ENCODE data around the gene ANKRD13B. TPM values are rescaled to one million over a fixed set of nuclear protein-coding genes. Genes with fewer than 3 reads are reported as not detected.

ANKRD13B gene
- polyA plus RNA-seq, 1 donor, result 14.4 TPM

DNA sequence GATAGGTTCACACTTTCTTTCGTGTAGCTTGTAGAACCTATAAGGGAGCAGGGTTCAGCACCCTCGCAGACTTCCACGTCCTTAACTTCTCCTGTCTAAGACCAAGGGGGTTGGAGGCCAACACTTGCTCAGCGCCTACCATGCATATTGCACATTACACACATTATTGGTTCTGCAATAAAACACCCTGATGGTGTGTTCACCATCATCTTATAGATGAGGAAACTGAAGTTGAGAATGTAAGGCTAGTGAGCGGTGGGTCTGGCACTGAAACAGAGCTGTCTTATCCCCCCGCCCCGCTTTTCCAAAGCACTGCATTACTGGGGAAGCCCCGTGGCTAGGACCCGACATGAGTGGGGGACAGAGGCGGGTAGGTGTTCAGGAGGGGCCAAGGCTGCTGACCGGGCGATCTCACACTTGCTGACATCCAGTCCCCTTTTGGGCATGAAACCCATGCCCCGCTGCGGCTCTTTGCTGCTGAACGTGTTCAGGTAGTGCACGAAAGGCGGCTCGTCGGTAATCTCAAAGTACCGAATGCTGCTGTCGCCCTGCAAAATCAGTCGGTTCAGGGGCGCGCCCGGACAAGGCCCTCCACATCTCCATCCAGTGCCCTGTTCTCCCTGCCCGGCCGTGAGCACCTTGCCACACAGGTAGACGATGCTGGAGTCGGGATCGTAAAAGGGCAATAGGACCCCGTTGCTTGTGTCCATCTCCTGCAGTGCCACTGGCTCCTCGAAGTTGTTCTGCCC is 23.5 kb downstream of the ANKRD13B start:
- no peak for DNase-seq (ENCODE audit: low read depth)

GRCh38 chr17:29617125-29617480 is 24.2 kb downstream of the ANKRD13B start:
- DNase-seq (ENCODE audit: low read depth), result no peak

DNA sequence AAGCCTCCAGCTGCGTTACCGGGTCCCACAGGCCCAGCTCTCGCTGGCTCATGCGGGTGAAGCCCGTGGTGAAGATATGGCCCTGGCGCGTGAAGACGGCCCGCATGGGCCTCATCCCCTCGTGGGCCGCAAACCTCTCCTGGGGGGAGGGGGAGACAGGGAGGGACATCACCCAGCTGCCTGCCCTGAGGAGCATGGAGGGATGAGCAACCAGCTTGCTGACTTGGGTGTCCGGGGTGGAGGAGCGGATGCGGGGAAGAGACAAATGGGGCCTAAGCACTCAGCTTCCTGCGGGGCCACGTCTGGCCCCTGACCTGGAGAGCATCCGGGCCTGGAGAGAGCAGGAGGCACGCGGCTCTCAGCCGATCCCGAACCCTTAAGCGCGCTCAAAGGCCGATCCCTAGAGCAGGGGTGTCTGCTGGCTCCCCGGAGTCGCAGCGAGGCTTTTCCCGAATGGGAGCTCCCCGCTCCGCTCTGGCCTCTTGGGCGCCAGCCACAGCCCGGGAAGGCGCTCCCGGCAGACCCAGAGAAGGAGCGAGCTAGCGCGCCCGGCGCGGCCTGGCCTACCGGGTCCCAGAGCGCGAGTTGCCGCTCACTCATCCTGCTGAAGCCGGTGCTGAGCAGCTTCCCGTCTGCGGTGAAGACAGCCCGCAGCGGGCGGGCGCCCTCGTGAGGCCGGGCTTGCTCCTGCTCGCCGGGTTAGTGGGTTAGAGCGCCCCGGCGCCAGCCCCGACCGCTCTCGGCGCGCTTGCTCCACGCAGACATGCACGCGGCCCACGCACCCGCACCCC is 24.7 kb downstream of the ANKRD13B start:
- DNase-seq (ENCODE audit: low read depth), result no peak

GRCh38 chr17:29618272-29619065 is 25.5 kb downstream of the ANKRD13B start:
- no peak for DNase-seq (ENCODE audit: low read depth)

GRCh38 chr17:29619251-29619650 is 26.3 kb downstream of the ANKRD13B start:
- DNase-seq (ENCODE audit: low read depth), result no peak

DNA sequence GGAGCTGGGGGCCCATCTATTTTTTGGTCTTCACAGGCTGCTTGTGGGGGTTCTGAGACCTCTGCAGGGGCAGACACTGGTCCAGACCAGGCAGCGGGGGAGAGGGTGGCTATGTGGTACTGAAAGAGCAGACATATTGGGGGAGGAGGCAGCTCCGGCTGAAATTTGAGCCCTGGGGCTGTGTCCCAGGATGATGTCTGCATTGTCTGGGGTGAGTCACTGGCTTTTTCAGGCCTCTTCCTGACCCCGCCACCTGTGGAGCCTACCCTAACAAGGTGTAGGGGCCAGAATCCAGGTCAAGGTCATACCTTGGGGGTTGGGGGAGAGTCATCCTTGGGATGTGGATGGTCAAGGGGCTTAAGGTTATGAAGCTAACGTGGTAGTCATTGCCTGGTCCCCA is 27.3 kb downstream of the ANKRD13B start:
- no peak for DNase-seq (ENCODE audit: low read depth)

DNA sequence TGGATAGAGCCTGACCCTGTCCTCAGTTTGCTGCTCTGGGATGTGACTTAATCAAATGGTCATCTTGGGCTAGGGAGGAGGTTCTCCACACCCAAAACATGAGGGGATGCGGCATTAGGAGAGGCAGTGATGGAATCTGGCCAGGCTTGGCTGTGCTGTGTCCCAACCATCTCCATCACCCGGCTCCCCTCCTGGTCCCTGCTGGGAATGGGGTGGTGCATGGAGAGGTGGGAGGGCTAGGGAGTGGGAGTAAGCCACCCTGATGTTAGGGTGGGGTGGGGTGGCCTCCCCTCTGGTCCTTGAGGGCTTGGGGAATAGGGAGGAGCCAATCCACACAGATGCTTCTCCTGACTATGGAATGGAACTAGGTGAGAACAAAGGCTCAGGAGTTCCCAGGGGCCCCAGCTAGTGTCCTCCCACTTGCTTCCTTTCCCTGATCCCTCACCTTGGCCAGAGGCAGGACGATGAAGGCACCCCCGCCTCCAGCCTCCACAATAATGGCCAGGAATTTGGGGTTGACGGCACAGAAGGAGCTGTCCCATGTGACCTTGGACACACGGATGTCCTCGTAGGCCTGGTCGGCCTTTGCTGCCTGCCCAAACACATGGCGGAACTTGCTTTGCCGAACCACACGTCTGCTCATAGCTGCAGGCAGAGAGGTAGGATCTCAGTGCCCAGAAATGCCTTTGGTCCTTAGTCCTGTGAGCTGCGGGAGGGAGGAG is 28.0 kb downstream of the ANKRD13B start:
- no peak for DNase-seq (ENCODE audit: low read depth)

DNA sequence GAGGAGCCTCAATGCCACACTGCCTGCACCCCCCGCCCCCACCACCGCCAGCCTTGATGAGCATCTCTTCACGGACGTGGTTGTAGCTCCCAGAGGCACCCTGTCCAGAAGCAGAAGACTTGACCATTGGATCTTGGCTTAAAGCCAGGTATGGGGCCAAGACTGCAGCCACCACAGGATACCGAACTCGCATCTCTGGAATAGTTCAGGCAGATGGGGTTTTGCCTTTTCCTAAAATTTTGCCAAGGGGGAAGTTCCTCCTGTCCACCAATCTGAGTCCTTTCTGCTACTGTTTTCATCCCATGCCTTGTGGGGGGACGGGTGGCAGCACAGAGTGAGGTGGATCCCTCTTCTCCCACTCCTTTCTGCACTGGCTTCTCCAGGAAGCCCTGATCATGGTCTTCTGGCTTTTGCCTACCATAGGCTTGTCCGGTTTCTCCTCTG is 28.8 kb downstream of the ANKRD13B start:
- no peak for DNase-seq (ENCODE audit: low read depth)

GRCh38 chr17:29622337-29623282 is 29.7 kb downstream of the ANKRD13B start, which contains the start of gene CORO6:
Gene CORO6 (minus strand): TSS chr17:29622912. CDS start chr17:29621421, 1,491 bp downstream.
- no peak for DNase-seq (ENCODE audit: low read depth)

DNA sequence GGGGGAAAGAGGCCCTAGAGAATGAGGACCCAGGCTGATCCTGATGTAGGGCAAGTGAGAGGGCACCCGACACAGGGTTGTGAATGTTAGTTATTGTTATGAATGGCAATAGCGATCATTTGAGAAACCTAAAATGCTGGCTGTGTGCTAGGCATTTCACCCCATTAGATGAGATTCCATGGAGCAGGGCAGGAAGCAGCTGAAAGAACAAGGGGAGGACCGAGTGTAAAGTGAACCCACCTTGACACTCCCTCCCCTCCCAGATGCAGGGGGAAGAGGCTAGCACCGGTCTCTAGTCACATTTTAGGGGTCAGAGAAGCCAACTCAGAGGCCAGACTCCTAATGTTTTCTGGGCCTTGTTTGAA is 30.3 kb downstream of the ANKRD13B start:
- no peak for DNase-seq (ENCODE audit: low read depth)

GRCh38 chr17:29624586-29624985 is 31.7 kb downstream of the ANKRD13B start:
- no peak for DNase-seq (ENCODE audit: low read depth)

DNA sequence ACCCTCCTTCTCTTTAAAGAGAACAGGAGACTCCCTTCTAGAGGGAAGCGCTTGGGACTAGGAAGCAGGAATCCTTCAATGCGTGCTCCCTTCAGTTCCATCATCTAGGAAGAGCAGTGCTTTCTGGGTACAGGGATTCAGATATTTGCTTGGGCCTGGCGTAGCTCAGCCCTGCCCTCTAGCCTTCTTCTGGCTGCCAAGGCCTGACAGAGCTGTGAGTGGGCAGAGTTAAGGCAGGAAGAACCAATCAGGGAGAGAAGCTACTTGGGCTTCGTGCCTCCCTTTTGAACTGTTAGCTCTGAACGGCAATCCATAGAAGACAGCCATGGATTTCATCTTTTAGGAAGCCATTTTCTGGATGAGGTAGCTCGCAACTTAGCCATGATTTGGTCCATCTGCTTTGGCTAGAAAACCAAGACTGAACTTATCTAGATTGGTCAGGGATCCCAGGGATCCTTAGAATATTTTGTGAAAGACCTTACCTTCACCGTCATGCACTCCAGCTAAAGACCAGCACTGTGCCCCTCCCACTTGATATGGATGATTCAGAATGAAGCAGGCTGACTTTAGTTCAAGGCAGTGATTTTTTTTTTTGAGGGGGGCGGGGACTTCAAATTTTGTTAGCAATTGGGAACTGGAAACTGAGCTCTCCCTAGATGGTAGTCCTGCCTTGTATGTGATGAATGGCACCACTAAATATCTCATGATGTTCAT is 32.3 kb downstream of the ANKRD13B start:
- no peak for DNase-seq (ENCODE audit: low read depth)

GRCh38 chr17:29627951-29628350 is 35.0 kb downstream of the ANKRD13B start:
- DNase-seq (ENCODE audit: low read depth), result no peak

DNA sequence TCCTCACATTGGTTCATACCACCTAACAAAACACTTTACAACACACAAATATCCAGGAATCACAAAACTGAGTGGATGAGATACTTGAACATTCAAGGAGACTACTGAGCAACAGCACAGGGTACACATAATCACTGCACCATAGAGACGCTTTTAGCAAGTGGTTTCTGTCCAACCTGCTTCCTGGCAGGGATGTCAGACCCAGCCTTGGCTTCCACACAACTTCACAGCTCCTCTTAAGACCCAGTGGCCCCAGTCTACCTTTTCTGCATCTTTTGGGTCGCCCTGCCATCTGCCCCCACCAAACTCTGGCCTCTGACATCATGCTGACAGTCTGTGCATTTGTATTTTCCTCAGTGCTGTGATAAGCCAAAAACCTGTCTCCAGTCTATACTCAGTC is 35.7 kb downstream of the ANKRD13B start:
- no peak for DNase-seq (ENCODE audit: low read depth)

DNA sequence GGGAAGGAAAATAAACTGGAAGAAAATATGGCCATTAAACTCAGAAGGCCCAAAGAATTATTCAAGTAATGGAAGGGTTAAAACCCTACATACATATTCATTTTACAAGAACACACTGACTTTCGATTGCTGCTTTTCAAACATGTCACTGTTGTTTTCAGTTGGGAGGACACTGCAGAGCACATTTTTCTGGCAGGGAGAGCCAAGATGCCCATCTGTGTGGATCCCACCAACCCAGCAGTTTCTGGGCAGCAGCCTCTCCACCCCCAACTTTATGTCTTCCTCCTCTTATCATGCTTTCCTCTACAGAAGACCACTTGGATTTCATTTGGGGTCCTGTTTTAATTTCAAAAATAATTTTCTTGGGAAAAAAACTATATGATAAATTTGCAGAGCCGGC is 36.9 kb downstream of the ANKRD13B start:
- DNase-seq (ENCODE audit: low read depth), result no peak

- DNase-seq (ENCODE audit: low read depth), result no peak
These were observed 37.8 kb downstream of the ANKRD13B start for GRCh38 chr17:29630630-29631193.

GRCh38 chr17:29633886-29634285 is 41.0 kb downstream of the ANKRD13B start:
- DNase-seq (ENCODE audit: low read depth), result no peak

- DNase-seq (ENCODE audit: low read depth), result no peak
These were observed 47.5 kb downstream of the ANKRD13B start for GRCh38 chr17:29640413-29640812.

- DNase-seq (ENCODE audit: low read depth), result no peak
These were observed 48.2 kb downstream of the ANKRD13B start for GRCh38 chr17:29640981-29641642.

Data from forelimb muscle (tissue), 1 donor.